Kidney epithelial cell (primary cell): Measurements from ENCODE around the gene ZNF177. TPM values are rescaled to one million over a fixed set of nuclear protein-coding genes. Genes with fewer than 3 reads are reported as not detected.

Source experiments
- total RNA-seq: library from RNA; depleted of rRNA; stranded (reverse); fragments of >200 nt; gene quantifications from 2 replicates; pipeline ENCODE4 v1.2.3, GENCODE V29; 2015

Gene ZNF177
- total RNA-seq, 1 donor from 2014 or later: 3.9 TPM

Other genes with a start within 250 kb of the ZNF177 start
- gene OR7G1, start 247.2 kb upstream of the ZNF177 start, total RNA-seq: not detected in 2 replicates
- gene OR7G3, start 236.1 kb upstream of the ZNF177 start, total RNA-seq: not detected in 2 replicates
- gene ZNF317, start 222.6 kb upstream of the ZNF177 start, total RNA-seq: 21.3 and 22.9 TPM in 2 replicates
- 0.41 TPM in 1 of 2 replicates, not detected in the other for gene OR7D2, start 184.0 kb upstream of the ZNF177 start, total RNA-seq
- not detected in 2 replicates for gene OR7D4, start 143.4 kb upstream of the ZNF177 start, total RNA-seq
- gene OR7E24, start 112.1 kb upstream of the ZNF177 start, total RNA-seq: not detected in 2 replicates
- gene ZNF699, start 53.2 kb upstream of the ZNF177 start, total RNA-seq: 17.5 and 23.7 TPM in 2 replicates
- 8.2 and 10.9 TPM in 2 replicates for gene ZNF559, start 38.8 kb upstream of the ZNF177 start, total RNA-seq
- gene ZNF266, start 72.6 kb downstream of the ZNF177 start, total RNA-seq: 12.2 and 14.2 TPM in 2 replicates
- gene ZNF560, start 135.6 kb downstream of the ZNF177 start, total RNA-seq: 0.33 and 0.55 TPM in 2 replicates
- 12.4 and 14.9 TPM in 2 replicates for gene ZNF426, start 175.6 kb downstream of the ZNF177 start, total RNA-seq
- 37.9 and 39.2 TPM in 2 replicates for gene ZNF121, start 221.5 kb downstream of the ZNF177 start, total RNA-seq